H9 (cell line): Measurements from ENCODE around the gene AGBL4. TPM values are rescaled to one million over a fixed set of nuclear protein-coding genes. Genes with fewer than 3 reads are reported as not detected.

ENCODE experiments used
- DNase-seq: peaks from one replicate; pipeline ENCODE4 v3.0.0-alpha.2; 2017
- H2AFZ ChIP-seq: one replicate; pipeline ENCODE4 v1.6.1; 2013; ENCODE audit warnings: mild to moderate bottlenecking, low read length, control low read depth, moderate library complexity
- H2AK5ac ChIP-seq: 2 replicates; pipeline ENCODE4 v1.6.1; 2013; ENCODE audit warnings: low read length, control low read depth, mixed read lengths; ENCODE audit not compliant: insufficient read length
- H2BK120ac ChIP-seq: one replicate; pipeline ENCODE4 v1.6.1; 2013; ENCODE audit warnings: low read depth, mild to moderate bottlenecking, low read length, control low read depth, inconsistent platforms; ENCODE audit not compliant: poor library complexity, severe bottlenecking
- H2BK12ac ChIP-seq: 2 replicates; pipeline ENCODE4 v1.6.1; 2013; ENCODE audit warnings: low read length, control low read depth, mixed read lengths, low read depth; ENCODE audit not compliant: insufficient read length
- H2BK15ac ChIP-seq: 2 replicates; pipeline ENCODE4 v1.6.1; 2013; ENCODE audit warnings: low read depth, low read length, control low read depth
- H2BK20ac ChIP-seq: one replicate; pipeline ENCODE4 v1.6.1; 2013; ENCODE audit warnings: low read depth, mild to moderate bottlenecking, low read length, control low read depth, inconsistent platforms; ENCODE audit not compliant: poor library complexity, severe bottlenecking
- H2BK5ac ChIP-seq: 2 replicates; pipeline ENCODE4 v1.6.1; 2013; ENCODE audit warnings: low read length, control low read depth, mixed read lengths; ENCODE audit not compliant: insufficient read length
- H3K14ac ChIP-seq: 2 replicates; pipeline ENCODE4 v1.6.1; 2013; ENCODE audit warnings: low read length, control low read depth; ENCODE audit not compliant: insufficient read depth
- H3K18ac ChIP-seq: 2 replicates; pipeline ENCODE4 v1.6.1; 2013; ENCODE audit warnings: low read depth, mild to moderate bottlenecking, mixed read lengths, low read length, control low read depth; ENCODE audit not compliant: insufficient read length
- H3K23ac ChIP-seq: 2 replicates; pipeline ENCODE4 v1.6.1; 2013; ENCODE audit warnings: low read length, control low read depth, mixed read lengths, low read depth; ENCODE audit not compliant: insufficient read length
- H3K23me2 ChIP-seq: 2 replicates; pipeline ENCODE4 v1.6.1; 2013; ENCODE audit warnings: low read depth, mild to moderate bottlenecking, mixed read lengths, low read length, control low read depth; ENCODE audit not compliant: insufficient read length, poor library complexity, severe bottlenecking
- H3K27ac ChIP-seq: 2 replicates; pipeline ENCODE4 v1.5.1; 2013; ENCODE audit warnings: low read length, control low read depth, mixed read lengths, low read depth; ENCODE audit not compliant: insufficient read length
- H3K27me3 ChIP-seq: 2 replicates; pipeline ENCODE4 v1.6.1; 2013; ENCODE audit warnings: low read length, control low read depth, inconsistent platforms; ENCODE audit not compliant: insufficient read depth
- H3K4ac ChIP-seq: 2 replicates; pipeline ENCODE4 v1.6.1; 2013; ENCODE audit warnings: low read depth, mild to moderate bottlenecking, control low read depth, inconsistent platforms, low read length, moderate library complexity
- H3K4me1 ChIP-seq: 2 replicates; pipeline ENCODE4 v1.6.1; 2013; ENCODE audit warnings: low read length, control low read depth, inconsistent platforms; ENCODE audit not compliant: insufficient read depth
- H3K4me2 ChIP-seq: 2 replicates; pipeline ENCODE4 v1.6.1; 2013; ENCODE audit warnings: low read length, control low read depth, mixed read lengths; ENCODE audit not compliant: insufficient read length, insufficient read depth
- H3K56ac ChIP-seq: 2 replicates; pipeline ENCODE4 v1.6.1; 2013; ENCODE audit warnings: low read depth, mild to moderate bottlenecking, mixed read lengths, low read length, control low read depth; ENCODE audit not compliant: insufficient read length
- H3K79me1 ChIP-seq: 2 replicates; pipeline ENCODE4 v1.6.1; 2013; ENCODE audit warnings: low read depth, mild to moderate bottlenecking, moderate library complexity, low read length, control low read depth, inconsistent platforms; ENCODE audit not compliant: insufficient read depth, poor library complexity, severe bottlenecking
- H3K79me2 ChIP-seq: 2 replicates; pipeline ENCODE4 v1.6.1; 2013; ENCODE audit warnings: low read length, control low read depth, inconsistent platforms; ENCODE audit not compliant: insufficient read depth
- H3K9ac ChIP-seq: 2 replicates; pipeline ENCODE4 v1.6.1; 2013; ENCODE audit warnings: low read length, control low read depth, mixed read lengths; ENCODE audit not compliant: insufficient read length; ENCODE audit errors: extremely low read depth
- H3K9me3 ChIP-seq: one replicate; pipeline ENCODE4 v1.6.1; 2013; ENCODE audit warnings: low read depth, low read length, inconsistent platforms; ENCODE audit not compliant: control insufficient read depth
- H3T11ph ChIP-seq: one replicate; pipeline ENCODE4 v1.6.1; 2013; ENCODE audit warnings: mild to moderate bottlenecking, low read length, control low read depth, inconsistent platforms
- H4K20me1 ChIP-seq: one replicate; pipeline ENCODE4 v1.6.1; 2013; ENCODE audit not compliant: control insufficient read depth, insufficient read length, insufficient read depth
- H4K5ac ChIP-seq: 2 replicates; pipeline ENCODE4 v1.6.1; 2013; ENCODE audit warnings: low read depth, mild to moderate bottlenecking, mixed read lengths, low read length, control low read depth; ENCODE audit not compliant: insufficient read length
- H4K8ac ChIP-seq: replicated peaks from 2 replicates; pipeline ENCODE4 v1.6.1; 2013; ENCODE audit warnings: low read length, control low read depth, mixed read lengths, low read depth; ENCODE audit not compliant: insufficient read length
- H4K91ac ChIP-seq: 2 replicates; pipeline ENCODE4 v1.6.1; 2013; ENCODE audit warnings: low read depth, mild to moderate bottlenecking, moderate library complexity, mixed read lengths, low read length, control low read depth; ENCODE audit not compliant: insufficient read length
- H3K27ac Mint-ChIP-seq, 3 experiments: 2 replicates in 2 of 3; 3 replicates in 1 of 3; pipeline ENCODE4 v1.8.0; 2020 to 2021; ENCODE audit warnings: mixed read lengths in 3 of 3, mild to moderate bottlenecking in 1 of 3, moderate library complexity in 1 of 3
- H3K27me3 Mint-ChIP-seq: 2 replicates; pipeline ENCODE4 v1.8.0; 2021; ENCODE audit warnings: low read depth, mild to moderate bottlenecking, moderate library complexity, mixed read lengths
- H3K36me3 Mint-ChIP-seq, 3 experiments: 2 replicates in 2 of 3; 3 replicates in 1 of 3; pipeline ENCODE4 v1.8.0; 2020 to 2021; ENCODE audit warnings: low read depth in 3 of 3, mixed read lengths in 3 of 3; ENCODE audit not compliant: insufficient read depth in 1 of 3
- H3K4me1 Mint-ChIP-seq, 2 experiments: 2 replicates each; pipeline ENCODE4 v1.8.0; 2020; ENCODE audit warnings: mixed read lengths in 2 of 2
- H3K4me3 Mint-ChIP-seq, 2 experiments: 2 replicates in 1 of 2; 3 replicates in 1 of 2; pipeline ENCODE4 v1.8.0; 2020 to 2021; ENCODE audit warnings: mild to moderate bottlenecking in 2 of 2, mixed read lengths in 2 of 2, moderate library complexity in 1 of 2
- H3K9me3 Mint-ChIP-seq, 2 experiments: 2 replicates in 1 of 2; 3 replicates in 1 of 2; pipeline ENCODE4 v1.8.0; 2020; ENCODE audit warnings: mild to moderate bottlenecking in 2 of 2, mixed read lengths in 2 of 2, moderate library complexity in 1 of 2
- CTCF ChIP-seq: fragments of 200-600 bp; sonication (generic); conservative IDR thresholded peaks from 3 replicates; pipeline ENCODE4 v1.8.0; 2021; ENCODE audit warnings: antibody characterized with exemption, mild to moderate bottlenecking
- WGBS: extraction: QIAGEN DNeasy Blood & Tissue Kit; methylation state at CpG from one replicate; pipeline ENCODE4 v1.1.7; 2013; ENCODE audit warnings: missing lambda C conversion rate, low lambda C conversion rate, mixed read lengths; ENCODE audit not compliant: insufficient read length; ENCODE audit errors: extremely low coverage; 5-methylcytosine and 5-hydroxymethylcytosine counted together
- total RNA-seq: library from RNA; stranded (reverse); gene quantifications from 2 replicates; pipeline ENCODE4 v1.2.1, GENCODE V29; 2021

Gene AGBL4
- total RNA-seq, 1 experiment from 2014 or later: not detected

GRCh38 chr1:48870596-48870995, 1153.2 kb downstream of the AGBL4 start:
- Histone ChIP-seq H3K79me1 (no peaks in the 10 kb centered on the region), H3K56ac (no peak overlapping the region), H4K5ac (no peak overlapping the region), H2BK5ac (no peak overlapping the region), H3K4me2 (no peak overlapping the region), H2BK15ac (no peak overlapping the region), H3K23me2 (peaks cover 2% of the 10 kb centered on the region), H3K9ac (no peak overlapping the region), H4K8ac (no peak overlapping the region), H3K9me3 (no peaks in the 10 kb centered on the region), H3T11ph (no peak overlapping the region), H2AK5ac (no peak overlapping the region), H3K27ac (no peak overlapping the region), H2AFZ (no peak overlapping the region), H3K27me3 (no peaks in the 10 kb centered on the region), H3K79me2 (no peaks in the 10 kb centered on the region), H3K4me1 (peaks cover 5% of the 10 kb centered on the region; the same call in 1 of the 2 replicates), H3K18ac (no peak overlapping the region), H3K4ac (no peak overlapping the region), H2BK12ac (no peak overlapping the region), H2BK20ac (no peak overlapping the region), H2BK120ac (no peak overlapping the region), H3K23ac (no peak overlapping the region), H4K91ac (no peak overlapping the region), H3K14ac (no peak overlapping the region), H4K20me1 (no peaks in the 10 kb centered on the region)
- Mint-ChIP-seq H3K27me3 (no peaks in the 10 kb centered on the region; the same call in 1 of the 2 replicates), H3K4me3 (no peak overlapping the region), H3K9me3 (no peaks in the 10 kb centered on the region; a peak in 1 of 5 replicates), H3K4me1 (peaks cover 38 to 40% of the 10 kb centered on the region in 2 experiments), H3K27ac (no peak overlapping the region), H3K36me3 (no peaks in the 10 kb centered on the region)
- peak; percentile 76 for TF ChIP-seq CTCF
- no peak for DNase-seq
- no CpG with 5 or more reads among the region's 3 CpGs for WGBS
